ENCODE results near the gene HPS6. TPM values are rescaled to one million over a fixed set of nuclear protein-coding genes. Genes with fewer than 3 reads are reported as not detected.
A peak's percentile ranks its signal among the peaks of the same experiment; 100 is the strongest.
"Not testable (repeated sequence)": the region's sequence is repeated elsewhere in the genome, so short reads cannot be mapped to it uniquely, and the experiment has no call there.

Gene HPS6
- 25.4 and 25.5 TPM in 2 replicates for total RNA-seq

DNA sequence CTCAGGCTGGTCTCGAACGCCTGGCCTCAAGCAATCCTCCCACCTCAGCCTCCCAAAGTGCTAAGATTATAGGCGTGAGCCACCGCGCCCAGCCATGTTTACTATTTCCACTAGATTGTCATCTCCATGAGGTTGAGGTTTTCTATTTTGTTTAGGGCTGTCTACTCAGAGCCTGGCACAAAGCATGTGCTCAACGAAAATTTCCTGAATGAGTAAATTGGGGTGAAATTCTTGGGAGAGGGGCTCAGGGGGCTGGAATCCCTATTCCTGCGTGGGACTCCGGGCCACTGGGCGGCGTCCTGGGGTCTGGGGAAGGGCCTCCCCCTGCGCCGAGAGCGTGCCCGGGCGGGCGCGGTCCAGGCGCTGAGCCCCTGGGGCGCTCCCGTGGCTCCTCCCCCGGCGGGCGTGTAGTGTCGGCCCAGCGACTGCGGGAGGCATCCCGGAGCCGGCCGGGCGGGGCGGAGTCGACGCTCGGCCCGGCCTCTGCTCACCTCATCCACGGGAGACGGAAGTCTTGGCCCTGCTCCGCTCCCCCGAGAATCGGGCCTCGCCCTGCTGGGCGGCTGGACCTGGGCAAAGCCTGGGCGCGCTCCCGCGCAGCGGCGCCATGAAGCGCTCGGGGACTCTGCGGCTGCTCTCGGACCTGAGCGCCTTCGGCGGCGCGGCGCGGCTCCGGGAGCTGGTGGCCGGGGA is at the start of gene HPS6:
TSS of gene HPS6 (plus strand) at position 482 of the 693 bp plus-strand sequence. CDS start at position 608, 126 bp downstream.
- Mint-ChIP-seq H3K27me3 (ENCODE audit: low read depth) (no peaks in the 10 kb centered on the region), H3K4me3 (ENCODE audit: low read depth) (peak within 1 kb of the TSS; percentile 86)

DNA sequence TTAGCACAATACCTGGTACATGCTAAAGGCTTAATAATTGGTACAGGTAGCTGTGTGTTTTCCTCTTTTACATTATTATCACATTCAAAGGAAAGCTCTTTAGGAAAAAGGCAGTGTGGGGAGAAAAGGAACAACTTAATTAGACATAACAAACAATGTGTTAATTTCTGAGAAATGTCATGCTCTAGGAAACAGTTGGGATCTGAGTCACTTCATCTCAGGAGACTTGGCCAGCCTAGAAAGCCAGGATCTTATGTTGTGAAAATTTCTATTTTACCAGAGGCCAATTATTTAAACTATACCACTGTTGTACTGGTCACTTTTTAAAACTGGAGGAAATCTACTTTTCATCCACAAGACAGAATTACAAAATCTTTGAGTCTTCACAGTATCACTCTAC is 48.7 kb upstream of the HPS6 start:
- no peak overlapping the region for H3K4me3 Mint-ChIP-seq (ENCODE audit: low read depth)
- intact Hi-C loops (cut with micrococcal nuclease) = no loop called here
- peaks cover 34% of the 10 kb centered on the region for H3K36me3 Mint-ChIP-seq (ENCODE audit: low read depth)
- H3K27me3 Mint-ChIP-seq (ENCODE audit: low read depth) = no peaks in the 10 kb centered on the region
- H3K9me3 Mint-ChIP-seq = no peaks in the 10 kb centered on the region
- no peak for DNase-seq (ENCODE audit: low spot score)
- no peak overlapping the region for H3K27ac Mint-ChIP-seq
- peaks cover 2% of the 10 kb centered on the region for H3K4me1 Mint-ChIP-seq (ENCODE audit: low read depth)

More for the DNA sequence above, at the start of gene HPS6:
- DNase-seq (ENCODE audit: low spot score) = peak; percentile 88
- H3K9me3 Mint-ChIP-seq = no peaks in the 10 kb centered on the region
- peak within 1 kb of the TSS; percentile 89 for H3K27ac Mint-ChIP-seq
- peaks cover 9% of the 10 kb centered on the region for H3K36me3 Mint-ChIP-seq (ENCODE audit: low read depth)
- intact Hi-C loops (cut with micrococcal nuclease) = loop anchor here (1.0 to 5.0 kb wide), 4 partner anchors 9 to 248 kb away; partner anchors contain the start of genes ARMH3, NOLC1 and OGA
- peaks cover 21% of the 10 kb centered on the region for H3K4me1 Mint-ChIP-seq (ENCODE audit: low read depth)

DNA sequence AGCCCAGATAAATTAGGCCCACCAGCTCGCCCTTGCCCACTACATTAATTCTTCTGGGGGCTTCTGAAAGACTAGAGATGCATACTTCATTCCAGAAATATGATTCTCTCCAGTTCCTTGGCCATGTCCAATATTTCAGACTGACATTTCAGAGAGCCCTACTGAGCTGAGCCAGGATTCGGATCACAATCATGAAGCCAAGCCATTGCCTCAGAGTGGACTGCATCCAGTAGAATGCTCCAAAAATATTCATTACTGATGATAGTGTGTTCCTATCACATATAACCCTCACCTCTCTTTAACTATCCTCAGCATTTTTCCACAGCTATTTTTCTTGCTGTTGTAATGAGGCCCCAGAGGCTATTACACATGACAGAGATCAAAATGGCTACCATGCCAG is 47.9 kb upstream of the HPS6 start:
- Mint-ChIP-seq H3K4me1 (ENCODE audit: low read depth) (peaks cover 2% of the 10 kb centered on the region), H3K27me3 (ENCODE audit: low read depth) (no peaks in the 10 kb centered on the region), H3K4me3 (ENCODE audit: low read depth) (no peak overlapping the region), H3K27ac (no peak overlapping the region), H3K9me3 (peaks cover 4% of the 10 kb centered on the region), H3K36me3 (ENCODE audit: low read depth) (peaks cover 36% of the 10 kb centered on the region)
- intact Hi-C loops (cut with micrococcal nuclease) = no loop called here
- no peak for DNase-seq (ENCODE audit: low spot score)

DNA sequence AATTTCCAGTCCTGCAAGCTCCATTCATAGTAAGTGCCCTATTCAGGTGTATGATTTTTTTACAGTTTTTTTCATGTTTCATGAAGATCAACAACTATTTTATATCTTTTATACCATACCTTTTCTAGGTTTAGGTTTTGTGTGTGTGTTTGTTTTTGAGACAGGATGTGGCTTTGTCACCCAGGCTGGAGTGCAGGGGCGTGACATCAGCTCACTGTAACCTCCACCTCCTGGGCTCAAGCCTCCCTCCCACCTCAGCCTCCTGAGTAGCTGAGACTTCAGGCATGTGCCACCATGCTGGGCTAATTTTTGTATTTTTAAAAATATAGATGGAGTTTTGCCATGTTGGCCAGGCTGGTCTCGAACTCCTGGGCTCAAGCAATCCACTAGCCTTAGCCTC is 44.2 kb upstream of the HPS6 start:
- Mint-ChIP-seq H3K9me3 (peaks cover 4% of the 10 kb centered on the region), H3K4me3 (ENCODE audit: low read depth) (no peak overlapping the region), H3K27me3 (ENCODE audit: low read depth) (no peaks in the 10 kb centered on the region), H3K36me3 (ENCODE audit: low read depth) (peaks cover 42% of the 10 kb centered on the region), H3K4me1 (ENCODE audit: low read depth) (no peaks in the 10 kb centered on the region), H3K27ac (no peak overlapping the region)
- no peak for DNase-seq (ENCODE audit: low spot score)
- intact Hi-C loops (cut with micrococcal nuclease) = no loop called here

DNA sequence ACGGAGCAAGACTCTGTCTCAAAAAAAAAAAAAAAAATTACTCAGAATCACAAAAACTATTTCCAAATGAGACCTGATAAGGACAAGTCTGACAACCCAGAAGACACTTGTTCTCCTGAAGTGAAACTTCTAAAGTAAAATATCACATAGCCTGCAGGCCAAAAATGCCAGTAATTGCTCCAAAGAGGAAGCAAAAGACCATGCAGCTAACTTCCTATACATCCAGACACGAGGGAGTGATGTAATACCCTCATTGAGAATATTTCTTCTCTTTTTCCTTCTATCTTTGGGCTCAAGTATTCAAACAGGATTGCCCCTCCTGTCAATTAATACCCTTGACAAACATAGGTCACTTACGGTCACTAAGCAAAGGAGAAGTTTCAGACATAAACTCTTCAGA is 40.4 kb upstream of the HPS6 start:
- Mint-ChIP-seq H3K36me3 (ENCODE audit: low read depth) (peaks cover 52% of the 10 kb centered on the region), H3K27me3 (ENCODE audit: low read depth) (no peaks in the 10 kb centered on the region), H3K4me3 (ENCODE audit: low read depth) (no peak overlapping the region), H3K4me1 (ENCODE audit: low read depth) (no peaks in the 10 kb centered on the region), H3K27ac (no peak overlapping the region), H3K9me3 (peaks cover 4% of the 10 kb centered on the region)
- DNase-seq (ENCODE audit: low spot score) = no peak
- intact Hi-C loops (cut with micrococcal nuclease) = no loop called here

DNA sequence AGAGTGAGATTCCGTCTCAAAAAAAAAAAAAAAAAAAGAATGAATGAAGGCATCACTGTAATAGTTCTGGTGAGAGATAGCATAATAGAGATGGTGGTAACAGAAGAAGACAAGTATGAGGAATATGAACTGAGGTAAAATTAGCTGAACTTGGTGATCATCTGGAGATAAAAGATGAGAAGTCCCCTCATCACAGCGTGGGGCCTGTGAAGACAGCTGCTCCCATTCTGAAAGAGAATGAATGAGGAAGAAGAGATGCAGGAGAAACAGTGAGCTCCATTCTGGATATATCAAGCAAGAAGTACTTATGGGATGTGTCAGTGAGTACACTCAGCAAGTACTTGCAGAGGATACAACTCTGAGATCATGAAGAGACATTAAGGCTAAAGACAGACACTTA is 37.9 kb upstream of the HPS6 start:
- DNase-seq (ENCODE audit: low spot score) = no peak
- H3K27me3 Mint-ChIP-seq (ENCODE audit: low read depth) = no peaks in the 10 kb centered on the region
- H3K36me3 Mint-ChIP-seq (ENCODE audit: low read depth) = peaks cover 47% of the 10 kb centered on the region
- no peak overlapping the region for H3K4me3 Mint-ChIP-seq (ENCODE audit: low read depth)
- no peaks in the 10 kb centered on the region for H3K9me3 Mint-ChIP-seq
- intact Hi-C loops (cut with micrococcal nuclease) = no loop called here
- no peak overlapping the region for H3K27ac Mint-ChIP-seq
- no peaks in the 10 kb centered on the region for H3K4me1 Mint-ChIP-seq (ENCODE audit: low read depth)

DNA sequence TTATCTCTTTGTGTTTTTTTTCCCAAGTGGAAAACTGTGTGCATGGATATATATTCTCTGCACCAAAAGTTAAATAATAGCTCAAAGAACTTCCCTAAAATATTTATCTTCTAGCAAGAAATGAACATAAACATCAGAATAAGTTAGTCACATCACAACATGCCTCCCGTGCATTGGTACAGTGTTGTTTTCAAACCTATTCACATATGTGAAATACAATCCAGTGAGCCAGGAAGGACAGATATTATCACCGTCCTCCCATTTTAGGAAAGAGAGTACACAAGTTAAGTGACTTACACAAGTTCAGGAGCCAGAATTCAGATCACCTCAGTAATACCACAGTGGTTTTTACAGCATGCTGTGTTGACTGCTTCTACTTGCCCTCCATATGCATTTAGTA is 31.4 kb upstream of the HPS6 start:
- intact Hi-C loops (cut with micrococcal nuclease) = no loop called here
- Mint-ChIP-seq H3K27ac (no peak overlapping the region), H3K9me3 (no peaks in the 10 kb centered on the region), H3K27me3 (ENCODE audit: low read depth) (no peaks in the 10 kb centered on the region), H3K36me3 (ENCODE audit: low read depth) (peaks cover 51% of the 10 kb centered on the region), H3K4me3 (ENCODE audit: low read depth) (no peak overlapping the region), H3K4me1 (ENCODE audit: low read depth) (no peaks in the 10 kb centered on the region)
- no peak for DNase-seq (ENCODE audit: low spot score)

DNA sequence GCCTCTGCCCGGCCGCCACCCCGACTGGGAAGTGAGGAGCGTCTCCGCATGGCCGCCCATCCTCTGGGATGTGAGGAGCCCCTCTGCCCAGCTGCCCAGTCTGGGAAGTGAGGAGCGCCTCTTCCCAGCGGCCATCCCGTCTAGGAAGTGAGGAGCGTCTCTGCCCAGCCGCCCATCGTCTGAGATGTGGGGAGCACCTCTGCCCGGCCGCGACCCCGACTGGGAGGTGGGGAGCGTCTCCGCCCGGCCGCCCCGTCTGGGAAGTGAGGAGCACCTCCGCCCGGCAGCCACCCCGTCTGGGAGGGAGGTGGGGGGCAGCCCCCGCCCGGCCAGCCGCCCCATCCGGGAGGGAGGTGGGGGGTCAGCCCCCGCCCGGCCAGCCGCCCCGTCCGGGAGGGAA is 29.3 kb upstream of the HPS6 start:
- H3K27ac Mint-ChIP-seq; H3K4me1 Mint-ChIP-seq (ENCODE audit: low read depth); DNase-seq (ENCODE audit: low spot score); H3K9me3 Mint-ChIP-seq; H3K4me3 Mint-ChIP-seq (ENCODE audit: low read depth); intact Hi-C loops (cut with micrococcal nuclease); H3K27me3 Mint-ChIP-seq (ENCODE audit: low read depth): not testable (repeated sequence)
- peaks cover 42% of the 10 kb centered on the region for H3K36me3 Mint-ChIP-seq (ENCODE audit: low read depth)

DNA sequence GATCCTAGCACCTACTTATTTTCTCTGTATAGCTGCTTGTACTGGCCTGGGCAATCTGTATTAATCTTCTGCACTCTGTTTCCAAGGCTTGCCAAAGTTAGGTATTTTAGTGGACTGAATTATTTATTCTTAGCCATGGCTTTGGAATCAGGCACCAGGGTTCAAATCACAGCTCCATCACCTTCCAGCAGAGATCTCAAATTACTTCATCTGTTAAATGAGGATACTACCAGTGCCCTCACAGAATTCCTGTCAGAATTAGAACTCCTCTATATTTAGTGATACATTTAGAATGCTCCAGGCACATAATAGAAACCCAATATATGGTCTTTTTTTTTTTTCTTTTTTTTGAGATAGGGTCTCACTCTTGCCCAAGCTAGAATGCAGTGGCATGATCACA is 26.7 kb upstream of the HPS6 start:
- intact Hi-C loops (cut with micrococcal nuclease) = no loop called here
- Mint-ChIP-seq H3K36me3 (ENCODE audit: low read depth) (peaks cover 28% of the 10 kb centered on the region), H3K27ac (no peak overlapping the region)

DNA sequence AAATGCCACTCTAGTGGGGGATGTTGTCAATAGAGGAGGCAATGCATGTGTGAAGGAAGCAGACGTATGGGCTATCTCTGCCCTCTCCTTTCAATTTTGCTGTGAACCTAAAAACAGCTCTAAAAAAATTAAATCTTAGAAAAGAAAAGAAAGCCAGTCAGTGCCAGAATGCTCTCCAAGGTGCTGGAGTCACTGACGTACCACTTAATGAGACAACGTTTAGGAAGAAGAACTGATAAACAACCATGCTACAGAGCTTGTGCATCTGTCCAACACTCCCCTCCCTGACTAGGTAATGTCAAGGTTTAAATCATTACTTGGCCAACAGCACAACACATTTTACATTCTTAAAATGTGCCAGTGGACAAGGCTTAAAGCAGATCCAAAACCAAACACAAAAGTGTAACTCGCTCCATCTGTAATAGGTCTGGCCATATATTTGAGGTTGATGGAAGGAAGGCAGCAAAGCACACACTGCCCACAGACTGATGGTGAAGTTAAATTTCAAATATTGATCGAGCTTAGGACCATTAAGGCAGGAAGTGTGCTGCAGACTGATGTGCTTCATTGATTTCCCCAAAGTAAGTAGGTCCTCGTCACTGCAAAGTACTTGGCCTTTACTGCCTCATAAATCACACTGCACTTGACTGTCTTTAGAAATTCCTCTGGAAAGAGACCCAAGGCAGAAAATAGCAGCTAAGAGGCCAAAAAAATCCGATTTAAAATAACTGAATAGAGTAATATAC is 24.7 kb upstream of the HPS6 start:
- no peak overlapping the region for H3K4me3 Mint-ChIP-seq (ENCODE audit: low read depth)
- H3K27me3 Mint-ChIP-seq (ENCODE audit: low read depth) = no peaks in the 10 kb centered on the region
- no peaks in the 10 kb centered on the region for H3K9me3 Mint-ChIP-seq
- no peak for DNase-seq (ENCODE audit: low spot score)
- intact Hi-C loops (cut with micrococcal nuclease) = no loop called here
- H3K4me1 Mint-ChIP-seq (ENCODE audit: low read depth) = peaks cover 10% of the 10 kb centered on the region
- H3K36me3 Mint-ChIP-seq (ENCODE audit: low read depth) = peaks cover 28% of the 10 kb centered on the region
- no peak overlapping the region for H3K27ac Mint-ChIP-seq

More for the DNA sequence above, 26.7 kb upstream of the HPS6 start:
- H3K27me3 Mint-ChIP-seq (ENCODE audit: low read depth) = no peaks in the 10 kb centered on the region
- no peak overlapping the region for H3K4me3 Mint-ChIP-seq (ENCODE audit: low read depth)
- no peaks in the 10 kb centered on the region for H3K9me3 Mint-ChIP-seq
- DNase-seq (ENCODE audit: low spot score) = no peak
- H3K4me1 Mint-ChIP-seq (ENCODE audit: low read depth) = peaks cover 7% of the 10 kb centered on the region

DNA sequence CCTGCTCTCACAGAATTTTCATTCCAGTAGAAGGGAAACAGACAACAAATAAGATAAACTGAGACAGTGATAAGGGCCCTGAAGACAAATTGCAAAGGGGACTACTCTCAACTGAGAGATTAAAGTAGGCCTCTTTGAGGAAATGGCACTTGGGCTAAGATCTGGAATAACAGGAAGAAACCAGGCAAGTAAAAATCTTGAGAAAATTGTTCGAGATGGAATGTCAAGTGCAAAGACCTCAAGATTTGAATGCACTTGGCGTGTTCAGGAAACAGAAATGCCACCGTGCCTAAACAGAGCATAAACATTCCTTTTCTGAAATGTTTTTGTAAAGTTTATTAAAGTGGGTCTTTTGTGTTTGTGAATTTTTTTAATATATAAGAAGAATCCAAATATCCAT is 19.9 kb upstream of the HPS6 start:
- H3K27me3 Mint-ChIP-seq (ENCODE audit: low read depth) = no peaks in the 10 kb centered on the region
- peaks cover 3% of the 10 kb centered on the region for H3K36me3 Mint-ChIP-seq (ENCODE audit: low read depth)
- H3K4me1 Mint-ChIP-seq (ENCODE audit: low read depth) = peaks cover 14% of the 10 kb centered on the region
- intact Hi-C loops (cut with micrococcal nuclease) = no loop called here
- no peak overlapping the region for H3K27ac Mint-ChIP-seq
- no peak for DNase-seq (ENCODE audit: low spot score)
- no peak overlapping the region for H3K4me3 Mint-ChIP-seq (ENCODE audit: low read depth)
- no peaks in the 10 kb centered on the region for H3K9me3 Mint-ChIP-seq

DNA sequence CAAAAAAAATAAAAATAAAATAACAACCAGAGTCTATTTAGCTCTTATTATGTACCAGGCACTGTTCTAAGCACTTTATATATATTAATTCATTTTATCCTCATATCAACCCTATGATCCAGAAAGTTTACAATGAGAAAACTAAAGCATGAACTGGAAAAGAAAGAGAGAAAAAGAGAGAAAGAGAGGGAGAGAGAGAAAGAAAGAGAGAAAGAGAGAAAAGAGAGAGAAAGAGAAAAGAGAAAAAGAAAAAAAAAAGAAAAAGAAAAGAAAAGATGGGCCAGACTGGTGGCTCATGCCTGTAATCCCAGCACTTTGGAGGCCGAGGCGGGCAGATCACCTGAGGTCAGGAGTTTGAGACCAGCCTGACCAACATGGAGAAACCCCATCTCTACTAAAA is 19.1 kb upstream of the HPS6 start:
- peaks cover 10% of the 10 kb centered on the region for H3K4me1 Mint-ChIP-seq (ENCODE audit: low read depth)
- intact Hi-C loops (cut with micrococcal nuclease) = no loop called here
- no peak overlapping the region for H3K27ac Mint-ChIP-seq
- H3K4me3 Mint-ChIP-seq (ENCODE audit: low read depth) = no peak overlapping the region
- H3K9me3 Mint-ChIP-seq = no peaks in the 10 kb centered on the region
- DNase-seq (ENCODE audit: low spot score) = no peak
- no peaks in the 10 kb centered on the region for H3K27me3 Mint-ChIP-seq (ENCODE audit: low read depth)
- H3K36me3 Mint-ChIP-seq (ENCODE audit: low read depth) = peaks cover 3% of the 10 kb centered on the region

DNA sequence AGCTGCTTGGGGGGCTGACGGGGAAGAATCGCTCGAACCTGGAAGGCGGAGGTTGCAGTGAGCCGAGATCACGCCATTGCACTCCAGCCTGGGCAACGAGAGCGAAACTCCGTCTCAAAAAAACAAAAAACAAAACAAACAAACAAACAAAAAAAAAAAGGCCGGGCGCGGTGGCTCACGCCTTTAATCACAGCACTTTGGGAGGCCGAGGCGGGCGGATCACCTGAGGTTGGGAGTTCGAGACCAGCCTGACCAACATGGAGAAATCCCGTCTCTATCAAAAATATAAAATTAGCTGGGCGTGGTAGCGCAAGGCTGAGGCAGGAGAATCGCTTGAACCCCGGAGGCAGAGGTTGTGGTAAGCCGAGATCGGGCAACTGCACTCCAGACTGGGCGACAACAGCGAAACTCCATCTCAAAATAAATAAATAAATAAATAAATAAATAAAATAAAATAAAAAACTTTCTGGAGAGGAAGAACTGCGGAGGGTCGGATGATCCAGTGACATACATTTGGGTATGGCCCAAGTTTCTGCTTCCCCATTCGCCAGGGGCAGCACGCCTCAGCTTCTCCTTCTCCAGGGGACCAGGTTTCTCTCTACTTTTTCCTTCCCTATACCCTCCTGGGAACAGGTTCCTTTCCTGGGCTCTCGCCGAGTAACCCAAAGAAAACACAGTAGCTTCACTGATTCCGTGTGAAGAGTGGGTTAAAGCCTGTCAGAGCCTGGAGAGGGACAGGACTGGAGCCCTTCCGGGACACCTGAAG is 10.1 kb upstream of the HPS6 start:
- H3K27me3 Mint-ChIP-seq (ENCODE audit: low read depth); DNase-seq (ENCODE audit: low spot score); intact Hi-C loops (cut with micrococcal nuclease); H3K9me3 Mint-ChIP-seq; H3K36me3 Mint-ChIP-seq (ENCODE audit: low read depth): not testable (repeated sequence)
- Mint-ChIP-seq H3K4me3 (ENCODE audit: low read depth) (peak overlapping the region; percentile 94), H3K27ac (peak overlapping the region; percentile 92), H3K4me1 (ENCODE audit: low read depth) (peaks cover 16% of the 10 kb centered on the region)
